GM18520 (cell line): Measurements from ENCODE around the gene CYSLTR2.

Experiments
- ATAC-seq: cut with Tn5 transposase; IDR thresholded peaks from one replicate; pipeline ENCODE4 v1.9.1; 2021; ENCODE audit not compliant: unreplicated experiment

Gene CYSLTR2

DNA sequence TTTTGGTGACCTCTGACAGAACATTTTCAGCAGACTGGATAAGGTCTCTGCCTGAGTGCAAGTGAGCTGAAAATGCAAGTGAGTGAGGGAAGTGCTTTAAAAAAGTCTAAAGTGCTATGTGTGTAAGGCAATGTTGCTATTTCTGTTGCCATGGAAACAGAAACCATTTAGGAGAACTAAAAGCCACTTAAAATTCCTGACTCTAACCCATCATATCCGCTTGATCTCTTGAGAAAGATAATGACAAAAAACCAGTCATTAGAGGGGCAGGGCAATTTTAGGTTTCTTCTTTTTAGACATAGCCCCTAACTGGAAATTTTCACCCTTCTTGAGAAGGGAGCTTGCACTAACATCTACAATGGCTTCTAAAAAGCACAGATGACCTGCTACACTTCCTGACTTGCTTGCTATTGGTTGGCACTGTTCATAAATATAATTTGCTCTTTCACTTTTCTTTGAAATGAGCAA lies at the start of gene CYSLTR2:
Gene CYSLTR2, plus strand, starts transcription at position 458 of the 468 bp plus-strand sequence. CDS start 52,889 bp downstream, outside the sequence.
- peak; percentile 41 for ATAC-seq

DNA sequence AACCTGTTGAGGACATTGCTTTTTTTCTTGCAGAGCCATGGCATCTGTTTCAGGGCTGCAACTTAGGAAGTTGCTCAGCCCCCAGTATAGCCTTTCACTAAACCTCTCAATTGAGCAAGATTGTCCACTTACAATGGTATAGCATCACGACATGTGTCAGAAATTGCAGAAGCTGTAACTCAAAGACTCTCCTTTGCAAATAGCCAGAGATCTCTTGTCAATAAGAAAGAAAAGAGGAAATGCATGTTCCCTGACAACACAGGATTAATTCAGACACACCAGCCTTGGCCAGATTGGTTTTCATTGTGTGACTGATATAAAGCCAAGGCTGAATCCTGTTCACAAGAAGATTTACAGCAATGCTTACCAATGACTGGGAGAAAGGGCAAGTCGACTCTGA lies 38.7 kb upstream of the CYSLTR2 start:
- ATAC-seq = no peak

- ATAC-seq = no peak
These were observed 34.8 kb upstream of the CYSLTR2 start for GRCh38 chr13:48618937-48619336.

DNA sequence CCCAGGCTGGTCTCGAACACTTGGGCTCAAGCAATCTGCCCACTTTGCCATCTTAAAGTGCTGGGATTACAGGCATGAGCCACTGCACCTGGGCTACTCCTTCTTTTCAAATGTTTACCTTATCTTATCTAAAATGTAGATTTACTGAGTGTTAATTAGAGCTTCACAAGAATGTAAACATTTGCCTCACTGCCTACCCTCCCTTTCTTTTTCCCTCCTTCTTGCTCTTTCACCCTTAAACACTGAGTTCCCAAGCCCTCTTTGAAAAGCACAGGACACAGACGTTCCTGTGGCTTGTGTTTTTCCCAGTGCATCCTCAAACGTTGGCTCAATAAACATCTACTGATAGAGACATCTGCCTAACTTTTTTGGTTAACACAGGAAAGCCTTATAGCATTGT lies 32.7 kb upstream of the CYSLTR2 start:
- ATAC-seq = no peak

GRCh38 chr13:48624016-48624415 lies 29.7 kb upstream of the CYSLTR2 start:
- no peak for ATAC-seq

DNA sequence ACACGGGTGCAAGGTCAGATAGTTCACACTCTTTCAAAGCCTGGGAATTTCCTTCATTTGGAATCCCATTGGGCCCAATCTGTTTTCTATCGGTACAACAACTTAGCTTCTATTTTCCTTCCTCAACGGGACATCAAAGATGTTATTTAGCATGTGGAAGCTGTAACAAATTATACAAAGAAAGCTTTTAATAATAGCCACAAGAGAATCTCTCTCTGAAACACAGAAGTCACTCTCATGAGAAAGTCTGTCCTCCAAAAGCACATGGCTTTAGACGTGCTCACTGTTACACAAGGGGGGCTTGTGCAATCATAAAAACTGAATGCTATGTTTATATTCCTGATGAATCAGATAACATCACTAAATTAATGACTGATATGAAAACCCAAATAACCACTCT lies 28.9 kb upstream of the CYSLTR2 start:
- ATAC-seq = no peak

DNA sequence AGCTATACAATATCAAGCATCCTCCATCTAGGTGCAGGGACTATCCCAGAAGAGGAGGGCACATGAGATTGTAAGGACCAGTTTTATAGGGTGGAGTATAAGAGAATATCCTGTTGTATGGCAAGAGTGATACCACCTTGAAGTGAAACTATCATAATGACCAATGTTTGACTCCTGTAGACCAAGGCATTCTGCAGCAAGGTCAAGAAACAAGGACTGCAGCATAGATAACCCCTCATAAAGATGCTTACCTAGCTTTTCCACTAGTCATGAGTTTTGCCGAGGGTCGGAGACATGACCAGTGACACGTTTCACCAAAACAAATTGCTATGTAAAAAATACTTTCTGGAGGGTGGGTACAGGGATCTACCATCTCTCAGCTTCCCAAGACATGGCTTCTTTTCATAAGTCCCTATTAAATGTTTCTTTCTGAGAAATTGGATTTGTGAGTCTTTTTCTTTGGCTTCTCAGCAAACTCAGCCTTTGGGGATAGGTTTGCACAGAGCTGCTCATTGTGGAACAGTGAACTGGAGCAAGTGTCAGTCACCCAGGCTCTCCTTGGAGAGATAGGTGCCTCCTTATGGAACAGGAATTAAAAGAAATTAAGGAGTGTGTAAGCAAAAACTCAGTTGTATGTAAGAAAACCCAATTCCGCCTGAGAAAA lies 28.2 kb upstream of the CYSLTR2 start:
- no peak for ATAC-seq

DNA sequence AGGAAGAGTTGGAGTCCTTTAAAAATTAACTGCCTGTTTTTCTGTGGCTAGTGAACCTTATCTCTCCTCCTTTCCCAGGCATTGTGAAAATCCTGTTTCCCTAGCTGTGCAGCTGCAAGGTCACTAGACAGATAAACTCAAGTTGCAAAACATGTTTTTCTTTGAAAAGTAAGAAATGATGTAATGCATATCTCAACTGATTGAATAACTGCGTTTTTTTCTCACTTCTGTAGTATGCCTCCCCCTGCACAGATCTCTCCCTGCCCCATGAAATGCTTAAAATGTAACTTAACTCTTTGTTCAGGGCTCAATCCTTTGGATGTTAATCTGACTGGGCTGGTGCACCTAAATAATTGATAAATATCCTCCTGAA lies 27.7 kb upstream of the CYSLTR2 start:
- no peak for ATAC-seq

DNA sequence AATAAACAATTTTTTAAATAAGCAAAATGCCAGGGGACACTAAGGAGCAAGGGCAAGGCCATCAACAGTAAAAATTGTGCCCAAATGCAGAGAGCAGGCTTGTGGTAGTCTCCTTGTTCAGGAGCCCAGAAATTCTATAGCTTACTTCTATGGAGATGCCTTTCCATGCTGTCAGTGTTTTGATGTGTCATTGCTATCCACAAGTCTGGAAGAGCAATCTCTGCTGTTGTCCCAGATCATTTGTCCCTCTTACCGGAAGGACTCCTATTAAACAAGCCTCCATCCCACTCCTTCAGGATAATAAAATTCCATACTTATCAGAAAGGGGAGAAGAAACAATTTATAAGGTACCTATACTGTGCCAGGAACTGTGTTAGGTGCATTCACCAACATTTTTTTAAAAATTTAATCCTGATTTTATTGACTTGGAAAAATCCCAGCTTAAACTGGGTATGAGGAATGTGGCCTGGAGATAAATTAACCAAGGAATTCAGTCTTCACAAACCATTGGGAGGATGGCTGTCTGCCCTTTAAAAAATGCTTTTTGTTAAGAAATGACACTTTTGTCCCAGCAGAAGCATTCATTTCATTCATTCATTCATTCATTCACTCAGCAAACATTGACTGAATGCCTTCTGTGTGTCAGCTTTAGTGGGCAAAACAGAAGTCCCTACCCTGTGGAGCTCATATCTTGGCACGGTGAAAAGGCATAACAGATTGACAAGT lies 26.8 kb upstream of the CYSLTR2 start:
- ATAC-seq = no peak

DNA sequence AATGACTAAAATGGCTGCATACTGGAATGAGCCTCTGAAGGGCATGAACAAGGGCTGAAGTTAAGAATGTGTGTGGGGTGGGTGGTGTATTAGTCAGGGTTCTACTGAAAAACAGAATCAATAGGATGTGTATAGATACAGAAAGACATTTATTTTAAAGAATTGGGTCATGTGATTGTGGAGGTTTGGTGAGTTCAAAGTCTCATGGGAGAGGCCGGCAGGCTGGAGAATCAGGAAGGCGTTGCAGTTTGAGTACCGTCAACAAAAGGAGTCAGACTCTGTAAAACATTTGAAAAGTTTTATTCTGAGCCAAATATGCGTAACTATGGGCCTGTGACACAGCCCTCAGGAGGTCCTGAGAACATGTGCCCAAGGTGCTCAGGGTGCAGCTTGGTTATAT lies 24.5 kb upstream of the CYSLTR2 start:
- no peak for ATAC-seq

- ATAC-seq = no peak
These were observed 23.4 kb upstream of the CYSLTR2 start for GRCh38 chr13:48630291-48630690.

GRCh38 chr13:48630773-48631172 lies 23.0 kb upstream of the CYSLTR2 start:
- ATAC-seq = no peak

GRCh38 chr13:48631441-48631840 lies 22.3 kb upstream of the CYSLTR2 start:
- no peak for ATAC-seq

GRCh38 chr13:48633700-48634099 lies 20.0 kb upstream of the CYSLTR2 start:
- ATAC-seq = no peak

GRCh38 chr13:48634636-48635035 lies 19.1 kb upstream of the CYSLTR2 start:
- ATAC-seq = no peak

- ATAC-seq = no peak
These were observed 18.3 kb upstream of the CYSLTR2 start for GRCh38 chr13:48635478-48635877.

- no peak for ATAC-seq
These were observed 17.2 kb upstream of the CYSLTR2 start for GRCh38 chr13:48636550-48636949.

GRCh38 chr13:48637601-48638000 lies 16.1 kb upstream of the CYSLTR2 start:
- no peak for ATAC-seq

DNA sequence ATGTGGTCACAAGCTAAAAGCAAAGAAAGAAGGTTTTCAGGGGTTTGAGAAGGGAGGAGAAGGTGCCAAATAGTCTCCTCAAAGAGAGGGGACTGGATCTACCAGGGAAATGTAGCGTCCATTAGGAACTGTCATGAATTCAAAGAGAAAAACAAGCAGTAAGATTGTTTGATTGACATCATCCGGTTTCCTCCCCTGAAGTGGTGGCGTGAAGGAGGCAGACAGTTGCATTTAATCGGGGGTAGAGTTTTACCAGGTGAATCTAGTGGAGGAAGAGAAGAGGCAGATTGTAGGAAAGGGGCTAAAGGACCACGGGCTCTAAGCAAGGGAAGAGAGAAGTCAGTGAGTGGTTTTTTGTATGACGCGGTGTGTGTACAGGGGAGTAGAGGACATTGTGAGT lies 13.0 kb upstream of the CYSLTR2 start:
- no peak for ATAC-seq

- no peak for ATAC-seq
These were observed 12.3 kb upstream of the CYSLTR2 start for GRCh38 chr13:48641404-48641803.

- ATAC-seq = no peak
These were observed 11.7 kb upstream of the CYSLTR2 start for GRCh38 chr13:48642061-48642460.

DNA sequence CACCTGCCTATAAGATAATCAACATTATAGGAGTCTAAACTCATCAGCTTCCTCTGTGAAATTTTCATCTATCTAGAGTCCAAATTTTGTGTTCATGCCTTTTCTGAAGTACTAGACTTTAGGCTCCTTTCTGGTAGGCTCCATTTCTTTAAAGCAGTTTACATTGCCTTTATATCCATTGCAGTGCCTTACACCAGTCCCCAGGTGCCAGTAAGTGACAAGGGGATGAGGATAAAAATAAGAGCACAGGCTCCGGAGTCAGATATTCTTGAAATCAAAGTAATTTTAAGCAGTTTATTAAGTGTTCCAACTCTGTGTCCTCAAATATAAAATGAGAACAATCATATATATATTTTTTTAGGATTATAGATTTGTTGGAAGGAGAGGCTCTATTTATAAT lies 10.6 kb upstream of the CYSLTR2 start:
- ATAC-seq = no peak

- no peak for ATAC-seq
These were observed 9.6 kb upstream of the CYSLTR2 start for GRCh38 chr13:48644141-48644540.
